ENCODE results near the gene IDH3G.

GRCh38 chrX:153829799-153830639, 35.8 kb upstream of the IDH3G start, which contains the start of gene PDZD4:
- TF ChIP-seq CTCF (IDR thresholded peaks at IDR 0.05; ENCODE audit: low read length) (no peak), EZH2 (IDR thresholded peaks at IDR 0.05; ENCODE audit: borderline replicate concordance, low read length) (no peak)

Measured in OCI-LY1 (cell line).